Measurements from ENCODE around the gene UIMC1.
"Not testable (repeated sequence)": the region's sequence is repeated elsewhere in the genome, so short reads cannot be mapped to it uniquely, and the experiment has no call there.

The UIMC1 gene

GRCh38 chr5:177006265-177006972, at the start of gene UIMC1:
Gene UIMC1 (minus strand): TSS chr5:177006779. CDS start chr5:176982615, 24,164 bp downstream.
- peak; percentile 96 for DNase-seq (ENCODE audit: low spot score)

GRCh38 chr5:177049285-177049684, 42.7 kb upstream of the UIMC1 start:
- no peak for DNase-seq (ENCODE audit: low spot score)

GRCh38 chr5:177048531-177048930, 42.0 kb upstream of the UIMC1 start:
- not testable (repeated sequence) for DNase-seq (ENCODE audit: low spot score)

GRCh38 chr5:177045631-177046030, 39.1 kb upstream of the UIMC1 start:
- no peak for DNase-seq (ENCODE audit: low spot score)

GRCh38 chr5:177044641-177045040, 38.1 kb upstream of the UIMC1 start:
- DNase-seq (ENCODE audit: low spot score), result no peak

- no peak for DNase-seq (ENCODE audit: low spot score)
Measured at GRCh38 chr5:177043958-177044357, 37.4 kb upstream of the UIMC1 start.

GRCh38 chr5:177043114-177043513, 36.5 kb upstream of the UIMC1 start:
- no peak for DNase-seq (ENCODE audit: low spot score)

- no peak for DNase-seq (ENCODE audit: low spot score)
Measured at GRCh38 chr5:177041936-177042335, 35.4 kb upstream of the UIMC1 start.

GRCh38 chr5:177040814-177041420, 34.3 kb upstream of the UIMC1 start:
- DNase-seq (ENCODE audit: low spot score), result no peak

GRCh38 chr5:177036921-177037320, 30.3 kb upstream of the UIMC1 start:
- no peak for DNase-seq (ENCODE audit: low spot score)

GRCh38 chr5:177036443-177036842, 29.9 kb upstream of the UIMC1 start:
- no peak for DNase-seq (ENCODE audit: low spot score)

GRCh38 chr5:177035976-177036375, 29.4 kb upstream of the UIMC1 start:
- no peak for DNase-seq (ENCODE audit: low spot score)

- no peak for DNase-seq (ENCODE audit: low spot score)
Measured at GRCh38 chr5:177029498-177029897, 22.9 kb upstream of the UIMC1 start.

GRCh38 chr5:177027665-177028064, 21.1 kb upstream of the UIMC1 start:
- DNase-seq (ENCODE audit: low spot score), result no peak

- DNase-seq (ENCODE audit: low spot score), result no peak
Measured at GRCh38 chr5:177025101-177025601, 18.6 kb upstream of the UIMC1 start.

- no peak for DNase-seq (ENCODE audit: low spot score)
Measured at GRCh38 chr5:177024559-177024958, 18.0 kb upstream of the UIMC1 start.

- DNase-seq (ENCODE audit: low spot score), result no peak
Measured at GRCh38 chr5:177023303-177023664, 16.7 kb upstream of the UIMC1 start.

GRCh38 chr5:177022386-177023302, 16.1 kb upstream of the UIMC1 start, which contains the start of gene ZNF346:
Gene ZNF346 (plus strand): TSS chr5:177022696. CDS start chr5:177022739, 43 bp downstream.
- DNase-seq (ENCODE audit: low spot score), result peak; percentile 97

GRCh38 chr5:177020033-177020432, 13.5 kb upstream of the UIMC1 start:
- no peak for DNase-seq (ENCODE audit: low spot score)

GRCh38 chr5:177018341-177018740, 11.8 kb upstream of the UIMC1 start:
- DNase-seq (ENCODE audit: low spot score), result no peak

GRCh38 chr5:177015156-177015555, 8.6 kb upstream of the UIMC1 start:
- no peak for DNase-seq (ENCODE audit: low spot score)

GRCh38 chr5:177010153-177010552, 3.6 kb upstream of the UIMC1 start:
- no peak for DNase-seq (ENCODE audit: low spot score)

- no peak for DNase-seq (ENCODE audit: low spot score)
Measured at GRCh38 chr5:177008716-177009115, 2.1 kb upstream of the UIMC1 start.
